Effector memory CD4-positive, alpha-beta T cell (primary cell): Measurements from ENCODE around the gene SGMS1.
"Not testable (repeated sequence)": the region's sequence is repeated elsewhere in the genome, so short reads cannot be mapped to it uniquely, and the experiment has no call there.

Source experiments
- DNase-seq, 3 donors: peaks; one replicate each; pipeline ENCODE4 v3.0.0-alpha.2; 2020
- H3K27ac ChIP-seq: 2 replicates; pipeline ENCODE4 v1.7.0; 2013; ENCODE audit warnings: mild to moderate bottlenecking, low read length, moderate library complexity; ENCODE audit not compliant: insufficient read depth, poor library complexity, severe bottlenecking
- H3K27me3 ChIP-seq: replicated peaks from 2 replicates; pipeline ENCODE4 v1.7.0; 2013; ENCODE audit warnings: mild to moderate bottlenecking, low read length; ENCODE audit not compliant: insufficient read depth, control insufficient read depth, poor library complexity, severe bottlenecking
- H3K36me3 ChIP-seq: 2 replicates; pipeline ENCODE4 v1.7.0; 2013; ENCODE audit warnings: mild to moderate bottlenecking, low read length, moderate library complexity; ENCODE audit not compliant: control insufficient read depth, insufficient read depth
- H3K4me1 ChIP-seq: 2 replicates; pipeline ENCODE4 v1.7.0; 2013; ENCODE audit warnings: low read length, mild to moderate bottlenecking; ENCODE audit not compliant: control insufficient read depth, insufficient read depth, poor library complexity, severe bottlenecking
- H3K4me3 ChIP-seq: 2 replicates; pipeline ENCODE4 v1.7.0; 2013; ENCODE audit warnings: low read length, low read depth, mild to moderate bottlenecking; ENCODE audit not compliant: insufficient read depth, poor library complexity, severe bottlenecking
- H3K9me3 ChIP-seq: 2 replicates; pipeline ENCODE4 v1.7.0; 2013; ENCODE audit warnings: mild to moderate bottlenecking, low read length, moderate library complexity; ENCODE audit not compliant: control insufficient read depth

Gene SGMS1

GRCh38 chr10:50438049-50438936 lies 185.5 kb downstream of the SGMS1 start:
- no peaks in the 10 kb centered on the region for H3K4me1 ChIP-seq
- DNase-seq = no peak
- no peak overlapping the region for H3K4me3 ChIP-seq
- H3K27ac ChIP-seq = no peak overlapping the region
- H3K36me3 ChIP-seq = no peaks in the 10 kb centered on the region
- no peaks in the 10 kb centered on the region for H3K27me3 ChIP-seq
- H3K9me3 ChIP-seq = no peaks in the 10 kb centered on the region

- no peaks in the 10 kb centered on the region for H3K27me3 ChIP-seq
- no peak overlapping the region for H3K27ac ChIP-seq
- no peak for DNase-seq
- H3K4me1 ChIP-seq = no peaks in the 10 kb centered on the region
- H3K4me3 ChIP-seq = no peak overlapping the region
- H3K36me3 ChIP-seq = no peaks in the 10 kb centered on the region
- H3K9me3 ChIP-seq = no peaks in the 10 kb centered on the region
Measured at GRCh38 chr10:50437248-50437647, 186.5 kb downstream of the SGMS1 start.

GRCh38 chr10:50436805-50437204 lies 187.0 kb downstream of the SGMS1 start:
- DNase-seq = no peak
- Histone ChIP-seq H3K27me3 (no peaks in the 10 kb centered on the region), H3K27ac (no peak overlapping the region)

GRCh38 chr10:50432211-50433009 lies 191.3 kb downstream of the SGMS1 start:
- Histone ChIP-seq H3K27me3 (no peaks in the 10 kb centered on the region), H3K4me1 (peaks cover 7% of the 10 kb centered on the region), H3K27ac (no peak overlapping the region), H3K9me3 (no peaks in the 10 kb centered on the region), H3K36me3 (no peaks in the 10 kb centered on the region), H3K4me3 (no peak overlapping the region)
- no peak for DNase-seq

More at GRCh38 chr10:50436805-50437204, 187.0 kb downstream of the SGMS1 start:
- Histone ChIP-seq H3K4me3 (no peak overlapping the region), H3K4me1 (peaks cover under 1% of the 10 kb centered on the region), H3K9me3 (no peaks in the 10 kb centered on the region), H3K36me3 (no peaks in the 10 kb centered on the region)

GRCh38 chr10:50431791-50432190 lies 192.0 kb downstream of the SGMS1 start:
- no peaks in the 10 kb centered on the region for H3K27me3 ChIP-seq
- H3K27ac ChIP-seq = no peak overlapping the region
- peaks cover 7% of the 10 kb centered on the region for H3K4me1 ChIP-seq
- H3K9me3 ChIP-seq = no peaks in the 10 kb centered on the region
- no peak overlapping the region for H3K4me3 ChIP-seq
- no peaks in the 10 kb centered on the region for H3K36me3 ChIP-seq
- no peak for DNase-seq

- H3K36me3 ChIP-seq = no peaks in the 10 kb centered on the region
- DNase-seq = no peak
- H3K9me3 ChIP-seq = no peaks in the 10 kb centered on the region
- H3K4me3 ChIP-seq = no peak overlapping the region
- no peak overlapping the region for H3K27ac ChIP-seq
- H3K27me3 ChIP-seq = no peaks in the 10 kb centered on the region
- peaks cover 7% of the 10 kb centered on the region for H3K4me1 ChIP-seq
Measured at GRCh38 chr10:50431133-50431532, 192.6 kb downstream of the SGMS1 start.

- Histone ChIP-seq H3K9me3 (no peaks in the 10 kb centered on the region), H3K36me3 (no peaks in the 10 kb centered on the region), H3K27me3 (no peaks in the 10 kb centered on the region), H3K27ac (no peak overlapping the region), H3K4me3 (no peak overlapping the region), H3K4me1 (peaks cover 3% of the 10 kb centered on the region)
- DNase-seq = no peak
Measured at GRCh38 chr10:50426485-50426884, 197.3 kb downstream of the SGMS1 start.

GRCh38 chr10:50425215-50425614 lies 198.5 kb downstream of the SGMS1 start:
- H3K9me3 ChIP-seq, H3K27me3 ChIP-seq, H3K4me3 ChIP-seq, H3K36me3 ChIP-seq, H3K4me1 ChIP-seq, DNase-seq, H3K27ac ChIP-seq: not testable (repeated sequence)

- H3K27ac ChIP-seq = no peak overlapping the region
- no peak for DNase-seq
- H3K4me1 ChIP-seq = peaks cover 3% of the 10 kb centered on the region
- H3K9me3 ChIP-seq = no peaks in the 10 kb centered on the region
- H3K4me3 ChIP-seq = no peak overlapping the region
- H3K36me3 ChIP-seq = no peaks in the 10 kb centered on the region
- no peaks in the 10 kb centered on the region for H3K27me3 ChIP-seq
Measured at GRCh38 chr10:50423448-50423847, 200.3 kb downstream of the SGMS1 start.

GRCh38 chr10:50422259-50422658 lies 201.5 kb downstream of the SGMS1 start:
- Histone ChIP-seq H3K36me3 (no peaks in the 10 kb centered on the region), H3K4me3 (no peak overlapping the region), H3K4me1 (peaks cover 4% of the 10 kb centered on the region), H3K9me3 (no peaks in the 10 kb centered on the region), H3K27me3 (no peaks in the 10 kb centered on the region), H3K27ac (no peak overlapping the region)
- DNase-seq = no peak
